ENCODE data around the gene TRIM24.

The TRIM24 gene

DNA sequence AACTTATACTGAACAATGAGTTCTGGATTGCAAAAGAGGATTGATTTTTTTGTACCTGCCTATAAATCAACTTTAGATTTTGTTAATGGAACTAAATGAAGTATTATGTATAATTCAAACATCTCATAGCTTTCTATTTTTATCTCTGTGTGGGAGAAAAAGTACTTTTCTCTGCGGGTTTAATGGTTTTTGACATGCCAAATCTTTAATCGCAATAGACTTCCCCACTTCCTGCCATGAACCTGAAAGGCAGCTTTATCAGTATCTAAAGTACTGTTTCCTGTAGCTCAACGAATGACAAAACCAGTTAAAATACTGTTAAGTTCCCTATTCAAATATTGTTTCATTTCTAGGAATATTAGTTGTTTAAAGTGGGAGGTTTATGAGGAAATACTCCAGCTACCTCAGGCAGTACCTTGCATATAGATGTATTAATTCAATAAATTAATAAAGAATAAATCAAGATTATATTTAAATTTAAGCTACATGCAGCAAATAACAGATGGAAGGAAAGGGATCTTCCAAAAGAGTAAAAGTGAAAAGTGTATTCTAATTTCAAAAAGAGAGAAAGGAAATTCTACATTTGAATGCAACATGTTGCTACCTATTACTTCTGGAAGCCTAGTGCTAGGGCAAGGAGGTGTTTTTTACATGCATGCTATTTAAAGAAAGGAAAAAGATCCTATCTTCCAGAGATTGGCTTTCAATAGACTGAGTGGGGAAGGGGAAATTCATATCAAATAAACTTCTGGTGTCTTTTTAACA, 165.2 kb downstream of the TRIM24 start:
- DNase-seq (ENCODE audit: low spot score): no peak

DNA sequence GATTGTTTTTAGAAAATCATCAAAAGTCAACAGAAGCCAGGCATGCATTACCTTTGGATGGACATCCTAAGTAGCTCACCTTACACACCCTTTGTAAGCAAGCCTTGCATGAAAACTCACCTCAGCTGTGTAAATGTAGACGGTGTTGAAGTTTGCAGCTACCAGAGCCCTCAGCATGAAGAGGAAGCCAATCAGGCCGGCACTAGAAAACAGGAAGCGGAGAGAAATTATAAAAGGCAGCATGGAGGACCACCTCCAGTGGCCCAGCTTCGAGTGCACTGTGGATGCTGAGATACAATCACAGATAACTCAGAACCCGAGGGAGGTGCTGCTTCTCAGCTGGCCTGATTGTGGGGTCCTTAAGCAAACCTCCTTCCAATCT, 165.8 kb downstream of the TRIM24 start:
- no peak for DNase-seq (ENCODE audit: low spot score)

DNA sequence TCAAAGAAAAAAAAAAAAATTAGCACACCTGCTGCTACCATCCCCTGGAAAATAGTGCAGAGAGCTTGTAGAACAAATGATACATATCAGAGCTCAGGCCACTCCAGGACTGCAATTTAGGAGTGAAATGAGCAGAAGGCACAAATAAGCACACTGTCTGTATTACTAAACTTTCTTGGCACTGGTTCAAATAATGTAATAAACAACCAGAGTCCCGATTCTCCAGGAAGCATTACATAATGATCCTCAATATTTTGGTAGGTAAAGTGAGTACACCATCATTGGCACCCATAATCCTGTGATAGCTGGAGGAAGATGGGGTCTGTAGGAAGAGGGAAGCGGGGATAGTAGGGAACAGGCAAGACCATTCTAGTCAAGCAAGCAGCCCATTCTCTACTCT, 166.8 kb downstream of the TRIM24 start:
- DNase-seq (ENCODE audit: low spot score): no peak

DNA sequence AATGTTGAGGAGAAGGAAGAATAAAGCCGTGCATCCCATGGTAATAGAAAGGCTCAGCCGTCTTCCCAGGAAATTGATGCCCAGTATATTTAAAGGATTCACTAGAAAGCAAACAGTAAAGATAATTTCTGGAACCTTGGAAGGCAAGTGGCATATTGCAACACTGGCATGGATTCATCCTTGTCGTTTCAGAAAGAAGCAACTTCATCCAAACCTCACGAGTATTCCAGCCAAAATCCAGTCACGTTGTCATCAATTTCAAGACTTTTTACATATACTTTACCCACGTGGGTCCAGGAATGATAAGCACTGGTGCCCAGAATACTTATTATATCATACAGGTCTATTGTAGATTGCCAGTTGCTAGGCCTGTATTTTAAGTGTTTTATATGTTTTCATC, 167.3 kb downstream of the TRIM24 start:
- no peak for DNase-seq (ENCODE audit: low spot score)

DNA sequence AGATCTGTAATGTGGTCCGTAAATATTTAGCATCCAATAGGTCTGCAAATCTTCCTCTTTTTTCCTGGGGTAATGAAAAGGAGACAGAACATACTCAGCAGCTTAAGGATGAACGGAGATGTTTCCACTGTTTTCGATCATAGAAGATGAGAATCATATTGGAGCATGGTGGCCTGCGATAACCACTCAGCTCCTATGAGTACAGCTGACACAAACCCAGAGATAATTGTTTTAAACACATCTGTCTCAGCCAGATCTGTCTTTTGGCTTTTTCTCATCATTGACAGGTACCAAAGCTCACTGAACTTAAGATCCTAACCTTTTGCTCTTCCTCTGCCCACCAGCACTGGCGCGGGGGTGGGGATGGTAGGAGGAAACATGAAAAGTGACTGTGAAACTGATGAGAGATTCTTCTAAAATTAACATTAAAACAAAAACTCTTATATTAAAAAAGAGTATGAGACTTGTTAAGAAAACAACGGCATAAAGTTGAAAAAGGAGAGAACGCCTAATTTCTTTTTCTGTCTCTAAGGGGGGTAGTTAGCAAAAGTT, 170.1 kb downstream of the TRIM24 start:
- no peak for DNase-seq (ENCODE audit: low spot score)

DNA sequence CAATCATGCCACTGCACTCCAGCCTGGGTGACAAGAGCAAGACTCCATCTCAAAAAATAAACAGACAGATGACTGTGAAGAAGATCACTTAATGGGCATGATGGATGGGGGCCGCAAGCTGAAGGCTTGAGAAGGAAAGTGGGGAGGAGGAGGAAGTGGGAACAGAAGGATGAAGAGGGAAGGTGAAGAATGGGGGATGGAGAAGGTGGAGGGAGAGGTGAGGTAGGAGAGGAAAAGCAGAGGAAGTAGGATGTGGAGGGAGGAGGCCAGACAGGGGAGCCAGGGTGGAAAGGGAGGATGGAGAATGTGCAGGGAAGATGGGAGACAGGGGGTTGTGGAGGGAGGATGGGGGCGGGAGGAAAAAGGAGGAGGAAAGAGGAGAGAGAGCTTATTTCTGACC, 172.3 kb downstream of the TRIM24 start:
- DNase-seq (ENCODE audit: low spot score): no peak

DNA sequence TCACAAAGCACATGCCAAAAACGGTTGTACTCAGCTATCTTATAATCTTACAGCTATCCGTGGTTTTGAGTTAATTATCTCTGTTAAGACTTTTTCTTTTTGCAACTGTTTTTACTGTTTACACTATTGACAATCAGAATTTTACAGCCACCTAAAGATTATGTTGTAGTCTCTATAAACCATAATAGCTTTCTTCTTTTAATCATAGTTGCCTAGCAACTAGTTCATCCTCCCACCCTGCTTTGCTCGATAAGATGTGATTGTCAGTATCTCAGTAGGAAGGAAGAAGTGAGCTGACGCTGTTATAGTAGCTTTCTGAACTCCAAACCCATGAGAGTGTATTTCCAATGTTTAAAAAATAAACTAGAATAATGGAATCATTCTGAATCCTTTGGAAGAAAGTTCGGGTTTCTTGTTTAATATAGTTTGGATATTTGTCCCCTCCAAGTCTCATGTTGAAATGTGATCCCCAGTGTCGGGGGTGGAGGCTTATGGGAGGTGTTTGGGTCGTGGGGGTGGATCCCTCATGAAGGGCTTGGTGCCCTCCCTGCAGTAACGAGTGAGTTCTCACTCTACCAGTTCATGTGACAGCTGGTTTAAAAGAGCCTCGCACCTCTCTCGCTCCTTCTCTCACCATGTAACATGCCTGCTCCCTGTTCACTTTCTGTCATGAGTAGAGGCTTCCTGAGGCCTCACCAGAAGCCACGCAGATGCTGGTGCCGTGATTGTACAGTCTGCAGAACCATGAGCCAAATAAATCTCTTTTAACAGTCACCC, 173.0 kb downstream of the TRIM24 start:
- no peak for DNase-seq (ENCODE audit: low spot score)

Data from SW480 (cell line).